Measurements from ENCODE around the gene EFCAB13. TPM values are rescaled to one million over a fixed set of nuclear protein-coding genes. Genes with fewer than 3 reads are reported as not detected.

Gene EFCAB13
- total RNA-seq, 1 donor = 6.9 TPM

- no peak for TF ChIP-seq CTCF (IDR thresholded peaks at IDR 0.05; ENCODE audit: extremely low read depth, low read depth, low read length)
- peaks cover 12% of the 10 kb centered on the region for H3K36me3 ChIP-seq (ENCODE audit: insufficient read depth, low read length)
- H3K4me3 ChIP-seq (ENCODE audit: insufficient read depth, low read length) = no peak overlapping the region
- no peaks in the 10 kb centered on the region for H3K27me3 ChIP-seq (ENCODE audit: insufficient read depth, low read length)
- no peaks in the 10 kb centered on the region for H4K20me1 ChIP-seq (ENCODE audit: insufficient read depth, low read length)
- peaks cover 17% of the 10 kb centered on the region for H3K4me1 ChIP-seq (ENCODE audit: insufficient read depth, low read length)
- peak overlapping the region; percentile 63 for H3K27ac ChIP-seq (ENCODE audit: low read depth, low read length)
- no peaks in the 10 kb centered on the region for H3K79me2 ChIP-seq (ENCODE audit: insufficient read depth, low read length)
- H3K4me2 ChIP-seq (ENCODE audit: insufficient read depth, low read length) = no peak overlapping the region
- no peaks in the 10 kb centered on the region for H3K9me3 ChIP-seq (ENCODE audit: low read depth, low read length)
- no peak overlapping the region for H2AFZ ChIP-seq (ENCODE audit: low read length)
- DNase-seq (ENCODE audit: insufficient read length, low spot score, missing footprints) = no peak
These were observed 28.5 kb upstream of the EFCAB13 start for GRCh38 chr17:47295037-47295873.

- no peak for DNase-seq (ENCODE audit: insufficient read length, low spot score, missing footprints)
- H3K27me3 ChIP-seq (ENCODE audit: insufficient read depth, low read length) = no peaks in the 10 kb centered on the region
- no peaks in the 10 kb centered on the region for H4K20me1 ChIP-seq (ENCODE audit: insufficient read depth, low read length)
- no peak overlapping the region for H3K4me2 ChIP-seq (ENCODE audit: insufficient read depth, low read length)
- no peaks in the 10 kb centered on the region for H3K79me2 ChIP-seq (ENCODE audit: insufficient read depth, low read length)
- H3K4me1 ChIP-seq (ENCODE audit: insufficient read depth, low read length) = peaks cover 17% of the 10 kb centered on the region
- no peak overlapping the region for H3K27ac ChIP-seq (ENCODE audit: low read depth, low read length)
- no peaks in the 10 kb centered on the region for H3K9me3 ChIP-seq (ENCODE audit: low read depth, low read length)
- no peak for TF ChIP-seq CTCF (IDR thresholded peaks at IDR 0.05; ENCODE audit: extremely low read depth, low read depth, low read length)
- H2AFZ ChIP-seq (ENCODE audit: low read length) = no peak overlapping the region
- H3K4me3 ChIP-seq (ENCODE audit: insufficient read depth, low read length) = no peak overlapping the region
- H3K36me3 ChIP-seq (ENCODE audit: insufficient read depth, low read length) = peaks cover 12% of the 10 kb centered on the region
These were observed 27.9 kb upstream of the EFCAB13 start for GRCh38 chr17:47295874-47296255.

- H3K4me1 ChIP-seq (ENCODE audit: insufficient read depth, low read length) = peaks cover 17% of the 10 kb centered on the region
These were observed 25.9 kb upstream of the EFCAB13 start for GRCh38 chr17:47297661-47298400.

More at GRCh38 chr17:47297661-47298400, 25.9 kb upstream of the EFCAB13 start:
- DNase-seq (ENCODE audit: insufficient read length, low spot score, missing footprints) = no peak
- Histone ChIP-seq H3K79me2 (ENCODE audit: insufficient read depth, low read length) (no peaks in the 10 kb centered on the region), H2AFZ (ENCODE audit: low read length) (no peak overlapping the region), H3K9me3 (ENCODE audit: low read depth, low read length) (no peaks in the 10 kb centered on the region), H3K4me3 (ENCODE audit: insufficient read depth, low read length) (no peak overlapping the region), H4K20me1 (ENCODE audit: insufficient read depth, low read length) (no peaks in the 10 kb centered on the region), H3K4me2 (ENCODE audit: insufficient read depth, low read length) (no peak overlapping the region), H3K36me3 (ENCODE audit: insufficient read depth, low read length) (peaks cover 26% of the 10 kb centered on the region), H3K27me3 (ENCODE audit: insufficient read depth, low read length) (no peaks in the 10 kb centered on the region), H3K27ac (ENCODE audit: low read depth, low read length) (no peak overlapping the region)
- TF ChIP-seq CTCF (IDR thresholded peaks at IDR 0.05; ENCODE audit: extremely low read depth, low read depth, low read length) = no peak
